ENCODE measurements around the gene PTCH1.

DNA sequence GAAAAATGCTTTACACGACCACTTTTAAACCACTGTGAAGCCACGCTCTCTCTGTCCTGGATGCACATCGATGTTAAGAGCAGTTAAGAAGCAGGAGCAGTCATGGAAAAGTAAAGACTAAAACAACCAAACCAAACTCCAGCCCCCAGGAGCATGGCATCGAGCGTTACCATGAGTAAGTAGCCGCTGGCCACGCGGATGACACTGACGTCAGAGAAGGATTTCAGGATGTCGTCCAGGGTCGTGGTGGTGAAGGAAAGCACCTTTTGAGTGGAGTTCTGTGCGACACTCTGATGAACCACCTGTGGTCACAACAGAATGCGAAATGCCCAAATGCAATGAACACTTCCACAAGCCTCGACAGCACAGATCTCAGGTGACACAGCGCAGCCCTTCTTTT lies 38.9 kb downstream of the PTCH1 start:
- TF ChIP-seq, protein P1, sequence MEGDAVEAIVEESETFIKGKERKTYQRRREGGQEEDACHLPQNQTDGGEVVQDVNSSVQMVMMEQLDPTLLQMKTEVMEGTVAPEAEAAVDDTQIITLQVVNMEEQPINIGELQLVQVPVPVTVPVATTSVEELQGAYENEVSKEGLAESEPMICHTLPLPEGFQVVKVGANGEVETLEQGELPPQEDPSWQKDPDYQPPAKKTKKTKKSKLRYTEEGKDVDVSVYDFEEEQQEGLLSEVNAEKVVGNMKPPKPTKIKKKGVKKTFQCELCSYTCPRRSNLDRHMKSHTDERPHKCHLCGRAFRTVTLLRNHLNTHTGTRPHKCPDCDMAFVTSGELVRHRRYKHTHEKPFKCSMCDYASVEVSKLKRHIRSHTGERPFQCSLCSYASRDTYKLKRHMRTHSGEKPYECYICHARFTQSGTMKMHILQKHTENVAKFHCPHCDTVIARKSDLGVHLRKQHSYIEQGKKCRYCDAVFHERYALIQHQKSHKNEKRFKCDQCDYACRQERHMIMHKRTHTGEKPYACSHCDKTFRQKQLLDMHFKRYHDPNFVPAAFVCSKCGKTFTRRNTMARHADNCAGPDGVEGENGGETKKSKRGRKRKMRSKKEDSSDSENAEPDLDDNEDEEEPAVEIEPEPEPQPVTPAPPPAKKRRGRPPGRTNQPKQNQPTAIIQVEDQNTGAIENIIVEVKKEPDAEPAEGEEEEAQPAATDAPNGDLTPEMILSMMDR (optimal IDR thresholded peaks at IDR 0.05 in 1 of 3, IDR thresholded peaks at IDR 0.05 in 1 of 3, conservative IDR thresholded peaks at IDR 0.05 in 1 of 3; ENCODE audit: extremely low read depth in 1 of 3, insufficient read depth in 2 of 3, low read length in 3 of 3): no peak
- TF ChIP-seq EZH2 (IDR thresholded peaks at IDR 0.05; ENCODE audit: low read length): no peak

Measured in keratinocyte (primary cell).